GM23338 (cell line): Measurements from ENCODE around the gene HECTD2. TPM values are rescaled to one million over a fixed set of nuclear protein-coding genes. Genes with fewer than 3 reads are reported as not detected.

Experiments
- ATAC-seq: fragments of 200-7000 bp; cut with Tn5 transposase; 3 replicates; pipeline ENCODE4 v1.9.1; 2020
- DNase-seq: peaks from one replicate; pipeline ENCODE4 v3.0.0-alpha.2; 2015; ENCODE audit warnings: low spot score
- H2AFZ ChIP-seq: fragments of 200-600 bp; sonication (generic); 2 replicates; pipeline ENCODE4 v1.8.0; 2016; ENCODE audit warnings: antibody characterized with exemption, mild to moderate bottlenecking, moderate library complexity
- H3F3A ChIP-seq: fragments of 200-600 bp; sonication (generic); replicated peaks from 2 replicates; pipeline ENCODE4 v1.8.0; 2017; ENCODE audit warnings: antibody characterized with exemption, mixed run types, low read depth
- H3K27ac ChIP-seq: fragments of 200-600 bp; sonication (generic); 2 replicates; pipeline ENCODE4 v1.6.1; 2016; ENCODE audit warnings: low read depth
- H3K27me3 ChIP-seq: fragments of 200-600 bp; sonication (generic); 2 replicates; pipeline ENCODE4 v1.8.0; 2016; ENCODE audit warnings: mild to moderate bottlenecking, mixed run types, moderate library complexity; ENCODE audit not compliant: insufficient read depth
- H3K36me3 ChIP-seq: fragments of 200-600 bp; sonication (generic); 2 replicates; pipeline ENCODE4 v1.8.0; 2016; ENCODE audit warnings: mild to moderate bottlenecking; ENCODE audit not compliant: insufficient read depth
- H3K4me1 ChIP-seq: fragments of 200-600 bp; sonication (generic); 2 replicates; pipeline ENCODE4 v1.8.0; 2016; ENCODE audit warnings: mild to moderate bottlenecking, moderate library complexity; ENCODE audit not compliant: insufficient read depth
- H3K4me2 ChIP-seq: fragments of 200-600 bp; sonication (generic); 2 replicates; pipeline ENCODE4 v1.7.1; 2017; ENCODE audit warnings: mixed run types
- H3K4me3 ChIP-seq: fragments of 200-600 bp; sonication (generic); 2 replicates; pipeline ENCODE4 v1.6.1; 2016; ENCODE audit warnings: mixed run types
- H3K79me2 ChIP-seq: fragments of 200-600 bp; sonication (generic); replicated peaks from 2 replicates; pipeline ENCODE4 v1.8.0; 2017; ENCODE audit warnings: mild to moderate bottlenecking; ENCODE audit not compliant: insufficient read depth
- H3K9me2 ChIP-seq: fragments of 200-600 bp; sonication (generic); 2 replicates; pipeline ENCODE4 v1.8.0; 2017; ENCODE audit not compliant: insufficient read depth
- H4K20me1 ChIP-seq: fragments of 200-600 bp; sonication (generic); replicated peaks from 2 replicates; pipeline ENCODE4 v1.8.0; 2017; ENCODE audit warnings: mild to moderate bottlenecking; ENCODE audit not compliant: insufficient read depth
- H3K27ac Mint-ChIP-seq: 2 replicates; pipeline ENCODE4 v1.8.0; 2020; ENCODE audit warnings: inconsistent platforms, mild to moderate bottlenecking, moderate library complexity, mixed read lengths
- H3K27me3 Mint-ChIP-seq: 3 replicates; pipeline ENCODE4 v1.8.0; 2022; ENCODE audit warnings: low read depth, mild to moderate bottlenecking, moderate library complexity, mixed read lengths, inconsistent platforms; ENCODE audit not compliant: insufficient read depth, poor library complexity
- H3K36me3 Mint-ChIP-seq: 3 replicates; pipeline ENCODE4 v1.8.0; 2021; ENCODE audit warnings: low read depth, mild to moderate bottlenecking, inconsistent platforms, moderate library complexity, mixed read lengths
- H3K4me1 Mint-ChIP-seq: 3 replicates; pipeline ENCODE4 v1.8.0; 2020; ENCODE audit warnings: mild to moderate bottlenecking, inconsistent platforms, mixed read lengths
- H3K4me3 Mint-ChIP-seq: 3 replicates; pipeline ENCODE4 v1.8.0; 2021; ENCODE audit warnings: moderate library complexity, mild to moderate bottlenecking, inconsistent platforms, mixed read lengths
- H3K9me3 Mint-ChIP-seq: 3 replicates; pipeline ENCODE4 v1.8.0; 2020; ENCODE audit warnings: moderate library complexity, mild to moderate bottlenecking, inconsistent platforms, mixed read lengths
- JUNB ChIP-seq: IDR thresholded peaks from one replicate; pipeline ENCODE4 v1.6.1; 2016; ENCODE audit warnings: antibody characterized with exemption; ENCODE audit not compliant: unreplicated experiment
- NANOG ChIP-seq: IDR thresholded peaks from 2 replicates; pipeline ENCODE4 v1.6.1; 2016; ENCODE audit warnings: antibody characterized with exemption, borderline replicate concordance
- POLR2AphosphoS5 ChIP-seq: IDR thresholded peaks from 2 replicates; pipeline ENCODE4 v1.6.1; 2016; ENCODE audit warnings: antibody characterized with exemption, low read depth
- STAT1 ChIP-seq: IDR thresholded peaks from one replicate; pipeline ENCODE4 v1.6.1; 2016; ENCODE audit warnings: antibody characterized with exemption; ENCODE audit not compliant: unreplicated experiment
- ZNF114 ChIP-seq: fragments of 250-450 bp; sonication (Bioruptor Pico); IDR thresholded peaks from 2 replicates; pipeline ENCODE4 v1.5.0; 2020; ENCODE audit warnings: mild to moderate bottlenecking, moderate library complexity
- ZNF331 ChIP-seq: fragments of 250-450 bp; sonication (Bioruptor Pico); IDR thresholded peaks from 2 replicates; pipeline ENCODE4 v1.5.0; 2020; ENCODE audit warnings: low read depth, mild to moderate bottlenecking, moderate library complexity
- polyA plus RNA-seq: library from polyadenylated mRNA; unstranded; fragments of >200 nt; fragmentation: Nextera tagmentation; extraction: Ambion mirVana; gene quantifications from 2 replicates; pipeline ENCODE4 v1.2.1, GENCODE V29; 2016
- total RNA-seq: library from RNA; depleted of rRNA; stranded (reverse); fragments of >200 nt; shearing (Covaris generic); gene quantifications from 2 replicates; pipeline ENCODE4 v1.2.3, GENCODE V29; 2014
- TF ChIP-seq, protein P1 (sequence below): fragments of 250-450 bp; sonication (Bioruptor Pico); IDR thresholded peaks from 2 replicates; pipeline ENCODE4 v1.5.0; 2020; ENCODE audit warnings: mild to moderate bottlenecking, moderate library complexity
- TF ChIP-seq, protein P2 (sequence below): IDR thresholded peaks from 2 replicates; pipeline ENCODE4 v1.6.1; 2016; ENCODE audit warnings: antibody characterized with exemption
- TF ChIP-seq, protein P3 (sequence below), 2 experiments: fragments of 200-600 bp in 1 of 2; sonication (generic) in 1 of 2; conservative IDR thresholded peaks; 2 replicates each; pipeline versions ENCODE4 v1.5.1 to v1.6.1; 2016 to 2017; ENCODE audit warnings: antibody characterized with exemption in 2 of 2, low read depth in 2 of 2, mild to moderate bottlenecking in 2 of 2, moderate library complexity in 1 of 2

The HECTD2 gene
- total and polyA plus RNA-seq, 2 experiments from 2014 or later, result 8.5 to 14.4 TPM

DNA sequence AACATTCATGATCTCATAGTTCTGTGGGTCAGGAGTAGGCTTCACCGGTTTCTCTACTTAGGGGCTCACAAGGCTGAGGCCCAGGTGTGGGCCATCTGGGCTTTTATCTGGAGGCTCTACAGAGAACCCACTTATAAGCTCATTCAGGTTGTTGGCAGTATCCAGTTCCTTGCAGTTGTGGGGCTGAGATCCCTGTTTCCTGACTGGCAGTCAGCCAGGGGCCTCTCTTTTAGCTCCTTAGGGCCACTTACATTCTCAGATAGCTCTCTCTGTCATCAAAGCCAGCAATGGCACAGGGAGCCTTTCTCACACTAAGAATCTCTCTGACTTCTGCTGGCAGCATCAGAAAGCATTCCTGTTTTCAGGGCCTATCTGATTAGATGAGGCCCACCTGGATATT, 18.2 kb upstream of the HECTD2 start:
- H3K36me3 Mint-ChIP-seq, result no peaks in the 10 kb centered on the region
- peaks cover 4% of the 10 kb centered on the region for H3K27me3 Mint-ChIP-seq
- no peaks in the 10 kb centered on the region for H3K36me3 ChIP-seq
- no peak overlapping the region for H3K4me2 ChIP-seq
- H3K27ac ChIP-seq, result no peak overlapping the region
- TF ChIP-seq, protein P1, sequence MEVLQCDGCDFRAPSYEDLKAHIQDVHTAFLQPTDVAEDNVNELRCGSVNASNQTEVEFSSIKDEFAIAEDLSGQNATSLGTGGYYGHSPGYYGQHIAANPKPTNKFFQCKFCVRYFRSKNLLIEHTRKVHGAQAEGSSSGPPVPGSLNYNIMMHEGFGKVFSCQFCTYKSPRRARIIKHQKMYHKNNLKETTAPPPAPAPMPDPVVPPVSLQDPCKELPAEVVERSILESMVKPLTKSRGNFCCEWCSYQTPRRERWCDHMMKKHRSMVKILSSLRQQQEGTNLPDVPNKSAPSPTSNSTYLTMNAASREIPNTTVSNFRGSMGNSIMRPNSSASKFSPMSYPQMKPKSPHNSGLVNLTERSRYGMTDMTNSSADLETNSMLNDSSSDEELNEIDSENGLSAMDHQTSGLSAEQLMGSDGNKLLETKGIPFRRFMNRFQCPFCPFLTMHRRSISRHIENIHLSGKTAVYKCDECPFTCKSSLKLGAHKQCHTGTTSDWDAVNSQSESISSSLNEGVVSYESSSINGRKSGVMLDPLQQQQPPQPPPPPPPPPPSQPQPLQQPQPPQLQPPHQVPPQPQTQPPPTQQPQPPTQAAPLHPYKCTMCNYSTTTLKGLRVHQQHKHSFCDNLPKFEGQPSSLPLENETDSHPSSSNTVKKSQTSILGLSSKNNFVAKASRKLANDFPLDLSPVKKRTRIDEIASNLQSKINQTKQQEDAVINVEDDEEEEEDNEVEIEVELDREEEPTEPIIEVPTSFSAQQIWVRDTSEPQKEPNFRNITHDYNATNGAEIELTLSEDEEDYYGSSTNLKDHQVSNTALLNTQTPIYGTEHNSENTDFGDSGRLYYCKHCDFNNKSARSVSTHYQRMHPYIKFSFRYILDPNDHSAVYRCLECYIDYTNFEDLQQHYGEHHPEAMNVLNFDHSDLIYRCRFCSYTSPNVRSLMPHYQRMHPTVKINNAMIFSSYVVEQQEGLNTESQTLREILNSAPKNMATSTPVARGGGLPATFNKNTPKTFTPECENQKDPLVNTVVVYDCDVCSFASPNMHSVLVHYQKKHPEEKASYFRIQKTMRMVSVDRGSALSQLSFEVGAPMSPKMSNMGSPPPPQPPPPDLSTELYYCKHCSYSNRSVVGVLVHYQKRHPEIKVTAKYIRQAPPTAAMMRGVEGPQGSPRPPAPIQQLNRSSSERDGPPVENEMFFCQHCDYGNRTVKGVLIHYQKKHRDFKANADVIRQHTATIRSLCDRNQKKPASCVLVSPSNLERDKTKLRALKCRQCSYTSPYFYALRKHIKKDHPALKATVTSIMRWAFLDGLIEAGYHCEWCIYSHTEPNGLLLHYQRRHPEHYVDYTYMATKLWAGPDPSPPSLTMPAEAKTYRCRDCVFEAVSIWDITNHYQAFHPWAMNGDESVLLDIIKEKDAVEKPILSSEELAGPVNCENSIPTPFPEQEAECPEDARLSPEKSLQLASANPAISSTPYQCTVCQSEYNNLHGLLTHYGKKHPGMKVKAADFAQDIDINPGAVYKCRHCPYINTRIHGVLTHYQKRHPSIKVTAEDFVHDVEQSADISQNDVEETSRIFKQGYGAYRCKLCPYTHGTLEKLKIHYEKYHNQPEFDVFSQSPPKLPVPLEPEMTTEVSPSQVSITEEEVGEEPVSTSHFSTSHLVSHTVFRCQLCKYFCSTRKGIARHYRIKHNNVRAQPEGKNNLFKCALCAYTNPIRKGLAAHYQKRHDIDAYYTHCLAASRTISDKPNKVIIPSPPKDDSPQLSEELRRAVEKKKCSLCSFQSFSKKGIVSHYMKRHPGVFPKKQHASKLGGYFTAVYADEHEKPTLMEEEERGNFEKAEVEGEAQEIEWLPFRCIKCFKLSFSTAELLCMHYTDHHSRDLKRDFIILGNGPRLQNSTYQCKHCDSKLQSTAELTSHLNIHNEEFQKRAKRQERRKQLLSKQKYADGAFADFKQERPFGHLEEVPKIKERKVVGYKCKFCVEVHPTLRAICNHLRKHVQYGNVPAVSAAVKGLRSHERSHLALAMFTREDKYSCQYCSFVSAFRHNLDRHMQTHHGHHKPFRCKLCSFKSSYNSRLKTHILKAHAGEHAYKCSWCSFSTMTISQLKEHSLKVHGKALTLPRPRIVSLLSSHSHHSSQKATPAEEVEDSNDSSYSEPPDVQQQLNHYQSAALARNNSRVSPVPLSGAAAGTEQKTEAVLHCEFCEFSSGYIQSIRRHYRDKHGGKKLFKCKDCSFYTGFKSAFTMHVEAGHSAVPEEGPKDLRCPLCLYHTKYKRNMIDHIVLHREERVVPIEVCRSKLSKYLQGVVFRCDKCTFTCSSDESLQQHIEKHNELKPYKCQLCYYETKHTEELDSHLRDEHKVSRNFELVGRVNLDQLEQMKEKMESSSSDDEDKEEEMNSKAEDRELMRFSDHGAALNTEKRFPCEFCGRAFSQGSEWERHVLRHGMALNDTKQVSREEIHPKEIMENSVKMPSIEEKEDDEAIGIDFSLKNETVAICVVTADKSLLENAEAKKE, result no peak
- TF ChIP-seq POLR2AphosphoS5, result no peak
- no peak for TF ChIP-seq ZNF331 (CRISPR knock-in tag)
- TF ChIP-seq STAT1, result no peak
- TF ChIP-seq, protein P2, sequence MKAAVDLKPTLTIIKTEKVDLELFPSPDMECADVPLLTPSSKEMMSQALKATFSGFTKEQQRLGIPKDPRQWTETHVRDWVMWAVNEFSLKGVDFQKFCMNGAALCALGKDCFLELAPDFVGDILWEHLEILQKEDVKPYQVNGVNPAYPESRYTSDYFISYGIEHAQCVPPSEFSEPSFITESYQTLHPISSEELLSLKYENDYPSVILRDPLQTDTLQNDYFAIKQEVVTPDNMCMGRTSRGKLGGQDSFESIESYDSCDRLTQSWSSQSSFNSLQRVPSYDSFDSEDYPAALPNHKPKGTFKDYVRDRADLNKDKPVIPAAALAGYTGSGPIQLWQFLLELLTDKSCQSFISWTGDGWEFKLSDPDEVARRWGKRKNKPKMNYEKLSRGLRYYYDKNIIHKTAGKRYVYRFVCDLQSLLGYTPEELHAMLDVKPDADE, result no peak
- no peak for TF ChIP-seq ZNF114
- TF ChIP-seq JUNB, result no peak
- TF ChIP-seq NANOG, result no peak
- TF ChIP-seq, protein P3, sequence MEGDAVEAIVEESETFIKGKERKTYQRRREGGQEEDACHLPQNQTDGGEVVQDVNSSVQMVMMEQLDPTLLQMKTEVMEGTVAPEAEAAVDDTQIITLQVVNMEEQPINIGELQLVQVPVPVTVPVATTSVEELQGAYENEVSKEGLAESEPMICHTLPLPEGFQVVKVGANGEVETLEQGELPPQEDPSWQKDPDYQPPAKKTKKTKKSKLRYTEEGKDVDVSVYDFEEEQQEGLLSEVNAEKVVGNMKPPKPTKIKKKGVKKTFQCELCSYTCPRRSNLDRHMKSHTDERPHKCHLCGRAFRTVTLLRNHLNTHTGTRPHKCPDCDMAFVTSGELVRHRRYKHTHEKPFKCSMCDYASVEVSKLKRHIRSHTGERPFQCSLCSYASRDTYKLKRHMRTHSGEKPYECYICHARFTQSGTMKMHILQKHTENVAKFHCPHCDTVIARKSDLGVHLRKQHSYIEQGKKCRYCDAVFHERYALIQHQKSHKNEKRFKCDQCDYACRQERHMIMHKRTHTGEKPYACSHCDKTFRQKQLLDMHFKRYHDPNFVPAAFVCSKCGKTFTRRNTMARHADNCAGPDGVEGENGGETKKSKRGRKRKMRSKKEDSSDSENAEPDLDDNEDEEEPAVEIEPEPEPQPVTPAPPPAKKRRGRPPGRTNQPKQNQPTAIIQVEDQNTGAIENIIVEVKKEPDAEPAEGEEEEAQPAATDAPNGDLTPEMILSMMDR (conservative IDR thresholded peaks at IDR 0.05; ENCODE audit: low read depth in 2 of 2), result no peak
- no peaks in the 10 kb centered on the region for H3K4me1 Mint-ChIP-seq
- no peaks in the 10 kb centered on the region; the same call in 1 of the 2 replicates for H3K4me1 ChIP-seq
- no peaks in the 10 kb centered on the region for H4K20me1 ChIP-seq
- no peaks in the 10 kb centered on the region for H3K79me2 ChIP-seq
- H3K27ac Mint-ChIP-seq, result no peak overlapping the region
- H3K9me3 Mint-ChIP-seq, result no peaks in the 10 kb centered on the region; the same call in 2 of the 3 replicates
- ATAC-seq, result no peak
- DNase-seq, result no peak
- H3K27me3 ChIP-seq, result no peaks in the 10 kb centered on the region
- no peak overlapping the region for H2AFZ ChIP-seq
- H3F3A ChIP-seq, result no peaks in the 10 kb centered on the region
- no peak overlapping the region for H3K4me3 Mint-ChIP-seq
- H3K9me2 ChIP-seq, result no peaks in the 10 kb centered on the region
- H3K4me3 ChIP-seq, result no peak overlapping the region
